Gastrocnemius medialis (tissue), 4 donors: ENCODE data around the gene RABGAP1L. TPM values are rescaled to one million over a fixed set of nuclear protein-coding genes. Genes with fewer than 3 reads are reported as not detected.

Experiments
- ATAC-seq, 2 donors: fragments of 150-250 bp; one replicate each; pipeline ENCODE4 v1.9.1; 2016
- DNase-seq, 2 donors: peaks; one replicate each; pipeline ENCODE4 v3.0.0-alpha.2; 2019
- H3K27ac ChIP-seq, 4 donors: fragments of 200-600 bp; sonication (generic); 1 replicate in 1 of 4; 2 replicates in 3 of 4; pipeline ENCODE4 v1.5.1; 2016 to 2018; ENCODE audit warnings: mild to moderate bottlenecking in 2 of 4, moderate library complexity in 1 of 4
- H3K27me3 ChIP-seq, 3 donors: fragments of 200-600 bp; sonication (generic) in 2 of 3; 1 replicate in 1 of 3; 2 replicates in 2 of 3; pipeline versions ENCODE4 v1.5.1 to v1.6.0; 2016 to 2019; ENCODE audit warnings: mild to moderate bottlenecking in 1 of 3, moderate library complexity in 1 of 3
- H3K36me3 ChIP-seq, 2 donors: fragments of 200-600 bp; sonication (generic) in 1 of 2; one replicate each; pipeline ENCODE4 v1.5.1; 2017 to 2018
- H3K4me1 ChIP-seq, 2 donors: fragments of 200-600 bp; sonication (generic) in 1 of 2; one replicate each; pipeline ENCODE4 v1.5.1; 2016 to 2017; ENCODE audit warnings: mild to moderate bottlenecking in 2 of 2
- H3K4me3 ChIP-seq, 4 donors: fragments of 200-600 bp; sonication (generic) in 3 of 4; 1 replicate in 1 of 4; 2 replicates in 3 of 4; pipeline ENCODE4 v1.5.1; 2016 to 2019; ENCODE audit warnings: mild to moderate bottlenecking in 2 of 4
- H3K9me3 ChIP-seq, 3 donors: fragments of 200-600 bp; sonication (generic) in 2 of 3; 1 replicate in 1 of 3; 2 replicates in 2 of 3; pipeline ENCODE4 v1.5.1; 2016 to 2019
- POLR2A ChIP-seq, 2 donors: fragments of 450-650 bp; IDR thresholded peaks; one replicate each; pipeline ENCODE4 v1.6.1; 2017; ENCODE audit warnings: antibody characterized with exemption in 2 of 2, mild to moderate bottlenecking in 2 of 2, moderate library complexity in 2 of 2
- in situ Hi-C, 4 donors: fragments of 200-750 bp; cut with MboI; loops; one replicate each; pipeline versions ENCODE4 v1.15.0 to v1.8.0; 2017; ENCODE audit warnings: low sequenced_read_pairs in 4 of 4
- intact Hi-C: fragments of 100-400 bp; cut with DNase I; formaldehyde crosslinking; loops from one replicate; pipeline ENCODE4 v1.15.1; 2023; ENCODE audit warnings: low total_unique reads
- total RNA-seq, 4 donors: library from RNA; depleted of rRNA; stranded (reverse); fragments of >200 nt; gene quantifications; one replicate each; pipeline versions ENCODE4 v1.1.0 to v1.2.3, GENCODE V29; 2016
- TF ChIP-seq, protein P1 (sequence below), 5 experiments: fragments of 450-650 bp in 3 of 5; fragments of 200-600 bp in 2 of 5; sonication (generic) in 2 of 5; IDR thresholded peaks in 4 of 5; conservative IDR thresholded peaks in 1 of 5; 1 replicate in 4 of 5; 2 replicates in 1 of 5; pipeline ENCODE4 v1.5.1; 2016 to 2019; ENCODE audit warnings: antibody characterized with exemption in 5 of 5, mild to moderate bottlenecking in 3 of 5, moderate library complexity in 3 of 5

The RABGAP1L gene
- total RNA-seq, 4 donors from 2014 or later, result 8.8 to 22.2 (median 14.9) TPM

DNA sequence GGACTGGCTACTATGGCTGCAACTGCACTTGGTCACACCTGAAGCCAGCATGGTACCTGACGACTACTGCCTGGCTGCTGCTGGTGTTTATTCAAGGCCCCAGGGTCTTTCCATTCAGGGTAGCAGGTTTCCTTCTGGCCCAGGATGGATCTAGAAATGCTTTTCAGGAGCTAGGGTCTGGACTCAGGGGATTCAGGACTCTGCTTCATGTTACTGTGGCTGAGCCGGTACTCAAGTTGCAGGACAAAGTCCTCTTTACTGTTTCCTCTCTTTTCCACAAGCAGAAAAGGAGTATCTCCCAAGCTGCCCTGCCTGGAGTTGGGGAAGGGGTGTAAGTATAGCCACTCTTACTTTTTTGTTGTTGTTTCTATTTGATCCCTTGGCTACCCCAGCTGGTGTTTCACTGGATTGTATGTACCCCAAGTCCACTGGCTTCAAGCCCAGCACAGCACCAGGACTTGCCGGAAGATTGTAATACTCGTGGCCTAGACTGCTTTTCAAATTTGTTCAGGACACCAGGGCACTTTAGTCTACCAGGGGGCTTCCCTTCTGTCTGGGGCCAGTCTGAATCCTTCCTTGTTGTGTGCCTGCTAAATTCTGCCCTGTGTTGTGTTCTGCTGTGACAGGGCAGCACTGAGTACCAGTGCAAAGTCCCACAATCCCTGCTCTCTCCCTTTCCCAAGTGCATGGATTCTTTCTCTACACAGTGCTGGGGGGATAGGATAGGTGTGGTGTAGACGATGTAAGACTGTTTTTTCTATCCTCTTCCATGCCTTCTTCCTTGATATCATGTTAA is 536.9 kb downstream of the RABGAP1L start:
- Histone ChIP-seq H3K27ac (no peak overlapping the region), H3K4me3 (no peak overlapping the region), H3K36me3 (no peaks in the 10 kb centered on the region), H3K9me3 (no peaks in the 10 kb centered on the region), H3K4me1 (no peaks in the 10 kb centered on the region), H3K27me3 (no peaks in the 10 kb centered on the region)
- in situ Hi-C loops, result no loop called here
- ATAC-seq (no peak), DNase-seq (no peak)
- TF ChIP-seq, protein P1, sequence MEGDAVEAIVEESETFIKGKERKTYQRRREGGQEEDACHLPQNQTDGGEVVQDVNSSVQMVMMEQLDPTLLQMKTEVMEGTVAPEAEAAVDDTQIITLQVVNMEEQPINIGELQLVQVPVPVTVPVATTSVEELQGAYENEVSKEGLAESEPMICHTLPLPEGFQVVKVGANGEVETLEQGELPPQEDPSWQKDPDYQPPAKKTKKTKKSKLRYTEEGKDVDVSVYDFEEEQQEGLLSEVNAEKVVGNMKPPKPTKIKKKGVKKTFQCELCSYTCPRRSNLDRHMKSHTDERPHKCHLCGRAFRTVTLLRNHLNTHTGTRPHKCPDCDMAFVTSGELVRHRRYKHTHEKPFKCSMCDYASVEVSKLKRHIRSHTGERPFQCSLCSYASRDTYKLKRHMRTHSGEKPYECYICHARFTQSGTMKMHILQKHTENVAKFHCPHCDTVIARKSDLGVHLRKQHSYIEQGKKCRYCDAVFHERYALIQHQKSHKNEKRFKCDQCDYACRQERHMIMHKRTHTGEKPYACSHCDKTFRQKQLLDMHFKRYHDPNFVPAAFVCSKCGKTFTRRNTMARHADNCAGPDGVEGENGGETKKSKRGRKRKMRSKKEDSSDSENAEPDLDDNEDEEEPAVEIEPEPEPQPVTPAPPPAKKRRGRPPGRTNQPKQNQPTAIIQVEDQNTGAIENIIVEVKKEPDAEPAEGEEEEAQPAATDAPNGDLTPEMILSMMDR (IDR thresholded peaks at IDR 0.05 in 4 of 5, conservative IDR thresholded peaks at IDR 0.05 in 1 of 5), result no peak
- TF ChIP-seq POLR2A (IDR thresholded peaks at IDR 0.05), result no peak
- intact Hi-C loops, result no loop called here

DNA sequence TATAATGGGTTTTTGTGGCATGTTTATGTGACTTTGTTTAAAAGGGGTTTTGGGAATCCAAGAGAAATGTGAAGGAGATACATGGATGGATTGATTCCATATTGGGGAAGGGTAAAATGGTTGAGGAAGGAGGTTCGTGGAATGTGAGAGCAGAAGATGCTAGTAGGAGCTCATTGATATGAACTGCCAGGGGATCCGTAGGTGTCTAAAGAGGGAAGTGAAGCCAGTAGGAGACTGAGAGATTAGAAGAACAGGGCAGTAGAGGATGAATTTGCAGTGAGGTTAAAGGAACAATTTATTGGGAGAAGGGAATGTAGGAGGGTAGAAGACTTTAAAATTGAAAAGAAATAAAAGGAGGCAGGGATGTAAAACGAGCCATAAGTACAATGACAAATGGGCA is 541.0 kb downstream of the RABGAP1L start:
- H3K4me1 ChIP-seq, result no peaks in the 10 kb centered on the region
- H3K27ac ChIP-seq, result no peak overlapping the region
- no peak for TF ChIP-seq POLR2A (IDR thresholded peaks at IDR 0.05)
- TF ChIP-seq, protein P1 (IDR thresholded peaks at IDR 0.05 in 4 of 5, conservative IDR thresholded peaks at IDR 0.05 in 1 of 5), result no peak
- intact Hi-C loops (no loop called here), in situ Hi-C loops (no loop called here)
- ATAC-seq, result no peak
- H3K27me3 ChIP-seq, result no peaks in the 10 kb centered on the region
- no peaks in the 10 kb centered on the region for H3K9me3 ChIP-seq
- H3K4me3 ChIP-seq, result no peak overlapping the region
- no peaks in the 10 kb centered on the region for H3K36me3 ChIP-seq
- no peak for DNase-seq

DNA sequence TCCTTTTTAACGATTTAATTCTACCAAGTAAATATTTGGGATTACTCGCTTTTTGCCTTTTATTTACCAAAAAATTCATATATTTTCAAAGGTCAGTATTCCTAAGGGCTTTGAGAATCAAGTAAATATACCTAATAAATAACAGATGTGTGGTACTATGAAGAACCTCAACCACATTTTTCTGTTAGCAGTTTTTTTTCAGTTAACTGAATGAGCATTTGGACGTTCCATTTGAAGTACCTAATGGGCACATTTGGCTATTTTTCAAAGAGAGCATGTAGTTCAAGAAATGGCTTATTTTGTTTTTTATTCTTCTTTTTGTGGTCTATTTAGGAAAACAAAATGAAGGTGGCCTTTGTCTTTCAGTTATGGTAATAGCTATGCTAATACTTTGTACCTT is 541.5 kb downstream of the RABGAP1L start:
- TF ChIP-seq, protein P1 (IDR thresholded peaks at IDR 0.05 in 4 of 5, conservative IDR thresholded peaks at IDR 0.05 in 1 of 5), result no peak
- no peak for TF ChIP-seq POLR2A (IDR thresholded peaks at IDR 0.05)
- in situ Hi-C loops, result no loop called here

DNA sequence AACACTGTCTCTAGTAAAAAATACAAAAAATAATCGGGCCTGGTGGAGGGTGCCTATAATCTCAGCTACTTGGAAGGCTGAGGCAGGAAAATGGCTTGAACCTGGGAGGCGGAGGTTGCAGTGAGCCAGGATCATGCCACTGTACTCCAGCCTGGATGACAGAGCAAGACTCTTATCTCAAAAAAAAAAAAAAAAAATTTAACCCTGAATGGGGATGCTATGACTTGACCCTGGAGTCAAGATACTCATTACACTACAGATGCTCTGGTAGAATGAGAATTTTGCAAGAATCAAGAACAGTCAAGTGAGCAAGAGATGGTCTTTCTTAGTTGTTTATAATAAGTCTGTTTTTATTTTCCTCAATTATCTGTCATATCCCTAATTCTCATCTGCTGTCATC is 542.2 kb downstream of the RABGAP1L start:
- H3K4me3 ChIP-seq, result no peak overlapping the region
- TF ChIP-seq, protein P1 (IDR thresholded peaks at IDR 0.05 in 4 of 5, conservative IDR thresholded peaks at IDR 0.05 in 1 of 5), result no peak
- TF ChIP-seq POLR2A (IDR thresholded peaks at IDR 0.05), result no peak
- no peak for DNase-seq
- H3K4me1 ChIP-seq, result no peaks in the 10 kb centered on the region
- ATAC-seq, result no peak
- in situ Hi-C loops, result no loop called here
- no peaks in the 10 kb centered on the region for H3K27me3 ChIP-seq
- intact Hi-C loops, result no loop called here
- H3K9me3 ChIP-seq, result no peaks in the 10 kb centered on the region
- no peak overlapping the region for H3K27ac ChIP-seq
- H3K36me3 ChIP-seq, result no peaks in the 10 kb centered on the region

More for the DNA sequence above, 541.5 kb downstream of the RABGAP1L start:
- intact Hi-C loops, result no loop called here
- Histone ChIP-seq H3K27ac (no peak overlapping the region), H3K9me3 (no peaks in the 10 kb centered on the region), H3K27me3 (no peaks in the 10 kb centered on the region), H3K36me3 (no peaks in the 10 kb centered on the region), H3K4me3 (no peak overlapping the region), H3K4me1 (no peaks in the 10 kb centered on the region)
- ATAC-seq (no peak), DNase-seq (no peak)
